Measurements from ENCODE around the gene C3orf33.

DNA sequence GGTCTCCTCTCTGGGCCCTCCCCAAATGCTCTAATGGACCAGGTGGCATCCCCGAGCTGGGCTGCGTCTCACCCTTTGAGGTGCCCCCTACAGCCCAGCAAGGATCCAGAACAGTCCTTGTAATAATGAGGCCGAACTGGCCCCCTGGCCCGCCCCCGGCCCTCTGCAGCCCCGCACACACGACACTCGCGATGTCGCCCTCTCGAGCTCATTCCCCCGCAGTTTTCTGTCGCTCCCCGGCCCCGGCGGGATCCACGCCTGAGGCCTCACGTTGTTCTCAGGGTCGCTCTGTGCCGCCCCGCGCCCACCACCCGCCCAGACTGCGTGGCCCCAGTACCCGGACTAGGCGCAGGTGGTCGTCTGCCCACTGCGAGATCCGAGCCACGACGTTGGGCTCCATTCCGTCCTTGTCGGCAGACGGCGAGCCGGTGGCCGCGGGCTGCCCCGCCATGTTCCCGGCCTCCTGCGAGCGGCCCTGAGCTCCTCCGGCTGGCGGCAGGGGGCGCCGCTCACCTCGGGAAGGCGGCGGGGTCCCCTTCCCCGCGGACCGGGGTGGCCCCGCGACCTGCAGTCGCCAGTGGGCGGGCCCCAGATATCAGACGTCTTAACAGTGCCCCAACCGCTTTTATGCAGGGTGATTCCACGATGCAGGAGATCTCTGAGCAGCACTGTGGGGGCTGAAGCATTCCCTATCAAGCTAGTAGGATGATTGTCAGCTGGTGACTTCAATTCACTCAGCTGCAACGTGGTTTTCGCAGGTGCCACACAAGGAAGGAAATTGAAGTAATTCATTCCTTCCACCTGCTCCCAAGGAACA, at the start of gene C3orf33:
- TF ChIP-seq POLR2A (IDR thresholded peaks at IDR 0.05) (no peak), EP300 (IDR thresholded peaks at IDR 0.05) (no peak), POLR2AphosphoS5 (IDR thresholded peaks at IDR 0.05) (peak in 1 of 3 donors; percentile 67)
- TF ChIP-seq, protein P1, sequence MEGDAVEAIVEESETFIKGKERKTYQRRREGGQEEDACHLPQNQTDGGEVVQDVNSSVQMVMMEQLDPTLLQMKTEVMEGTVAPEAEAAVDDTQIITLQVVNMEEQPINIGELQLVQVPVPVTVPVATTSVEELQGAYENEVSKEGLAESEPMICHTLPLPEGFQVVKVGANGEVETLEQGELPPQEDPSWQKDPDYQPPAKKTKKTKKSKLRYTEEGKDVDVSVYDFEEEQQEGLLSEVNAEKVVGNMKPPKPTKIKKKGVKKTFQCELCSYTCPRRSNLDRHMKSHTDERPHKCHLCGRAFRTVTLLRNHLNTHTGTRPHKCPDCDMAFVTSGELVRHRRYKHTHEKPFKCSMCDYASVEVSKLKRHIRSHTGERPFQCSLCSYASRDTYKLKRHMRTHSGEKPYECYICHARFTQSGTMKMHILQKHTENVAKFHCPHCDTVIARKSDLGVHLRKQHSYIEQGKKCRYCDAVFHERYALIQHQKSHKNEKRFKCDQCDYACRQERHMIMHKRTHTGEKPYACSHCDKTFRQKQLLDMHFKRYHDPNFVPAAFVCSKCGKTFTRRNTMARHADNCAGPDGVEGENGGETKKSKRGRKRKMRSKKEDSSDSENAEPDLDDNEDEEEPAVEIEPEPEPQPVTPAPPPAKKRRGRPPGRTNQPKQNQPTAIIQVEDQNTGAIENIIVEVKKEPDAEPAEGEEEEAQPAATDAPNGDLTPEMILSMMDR (IDR thresholded peaks at IDR 0.05), result peak in 5 of 7 experiments; percentile 53 to 92 (median 84)

All from stomach (tissue), 4 donors.